AG09309 (cell line): ENCODE data around the gene CDC23.
"Not testable (repeated sequence)": the region's sequence is repeated elsewhere in the genome, so short reads cannot be mapped to it uniquely, and the experiment has no call there.

Experiments
- DNase-seq: peaks from one replicate; pipeline ENCODE4 v3.0.0-alpha.2; 2010; ENCODE audit warnings: low read depth
- H3K4me3 ChIP-seq: 2 replicates; pipeline ENCODE4 v1.5.1; 2011; ENCODE audit warnings: mild to moderate bottlenecking, low read depth, low read length, moderate library complexity; ENCODE audit not compliant: control insufficient read depth
- TF ChIP-seq, protein P1 (sequence below): IDR thresholded peaks from 2 replicates; pipeline ENCODE4 v1.5.1; 2011; ENCODE audit warnings: mild to moderate bottlenecking, low read depth, low read length, inconsistent platforms; ENCODE audit not compliant: insufficient read depth, control insufficient read depth; ENCODE audit errors: missing control alignments

The CDC23 gene

DNA sequence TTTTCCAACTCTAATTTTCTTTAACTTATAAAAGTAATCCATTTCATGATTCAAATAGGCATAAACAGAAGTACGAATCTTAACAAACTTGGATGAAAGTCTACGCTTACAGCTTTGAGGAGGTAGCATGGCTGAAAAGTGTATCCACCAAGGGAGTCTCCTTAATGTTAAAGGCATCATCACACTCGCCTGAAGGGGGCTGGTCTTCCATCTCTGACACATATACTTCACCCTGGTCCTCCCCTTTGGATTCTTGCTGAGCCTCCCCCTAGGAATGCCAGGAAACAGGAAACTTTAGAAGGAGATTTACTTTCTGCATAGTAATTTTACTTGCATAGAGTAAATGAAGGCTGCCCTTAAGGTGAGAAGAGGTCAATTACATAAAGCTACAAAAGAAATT is 63.6 kb downstream of the CDC23 start:
- TF ChIP-seq, protein P1, sequence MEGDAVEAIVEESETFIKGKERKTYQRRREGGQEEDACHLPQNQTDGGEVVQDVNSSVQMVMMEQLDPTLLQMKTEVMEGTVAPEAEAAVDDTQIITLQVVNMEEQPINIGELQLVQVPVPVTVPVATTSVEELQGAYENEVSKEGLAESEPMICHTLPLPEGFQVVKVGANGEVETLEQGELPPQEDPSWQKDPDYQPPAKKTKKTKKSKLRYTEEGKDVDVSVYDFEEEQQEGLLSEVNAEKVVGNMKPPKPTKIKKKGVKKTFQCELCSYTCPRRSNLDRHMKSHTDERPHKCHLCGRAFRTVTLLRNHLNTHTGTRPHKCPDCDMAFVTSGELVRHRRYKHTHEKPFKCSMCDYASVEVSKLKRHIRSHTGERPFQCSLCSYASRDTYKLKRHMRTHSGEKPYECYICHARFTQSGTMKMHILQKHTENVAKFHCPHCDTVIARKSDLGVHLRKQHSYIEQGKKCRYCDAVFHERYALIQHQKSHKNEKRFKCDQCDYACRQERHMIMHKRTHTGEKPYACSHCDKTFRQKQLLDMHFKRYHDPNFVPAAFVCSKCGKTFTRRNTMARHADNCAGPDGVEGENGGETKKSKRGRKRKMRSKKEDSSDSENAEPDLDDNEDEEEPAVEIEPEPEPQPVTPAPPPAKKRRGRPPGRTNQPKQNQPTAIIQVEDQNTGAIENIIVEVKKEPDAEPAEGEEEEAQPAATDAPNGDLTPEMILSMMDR: no peak
- H3K4me3 ChIP-seq: no peak overlapping the region
- DNase-seq: no peak

DNA sequence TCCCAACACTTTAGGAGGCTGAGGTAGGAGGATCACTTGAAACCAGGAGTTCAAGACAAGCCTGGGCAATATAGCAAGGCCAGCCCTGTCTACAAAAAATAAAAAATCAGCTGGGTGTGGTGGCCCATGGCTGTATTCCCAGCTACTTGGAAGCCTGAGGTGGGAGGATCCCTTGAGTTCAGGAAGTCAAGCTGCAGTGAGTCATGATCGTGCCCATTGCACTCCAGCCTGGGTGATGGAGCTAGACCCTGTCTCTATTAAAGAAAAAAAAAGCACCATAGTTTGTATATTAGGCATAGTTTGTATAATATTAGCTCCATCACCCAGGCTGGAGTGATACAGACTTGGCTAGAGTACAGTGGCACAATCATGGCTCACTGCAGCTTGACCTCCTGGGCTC is 64.3 kb downstream of the CDC23 start:
- H3K4me3 ChIP-seq: no peak overlapping the region
- TF ChIP-seq, protein P1: no peak
- peak; percentile 13 for DNase-seq

DNA sequence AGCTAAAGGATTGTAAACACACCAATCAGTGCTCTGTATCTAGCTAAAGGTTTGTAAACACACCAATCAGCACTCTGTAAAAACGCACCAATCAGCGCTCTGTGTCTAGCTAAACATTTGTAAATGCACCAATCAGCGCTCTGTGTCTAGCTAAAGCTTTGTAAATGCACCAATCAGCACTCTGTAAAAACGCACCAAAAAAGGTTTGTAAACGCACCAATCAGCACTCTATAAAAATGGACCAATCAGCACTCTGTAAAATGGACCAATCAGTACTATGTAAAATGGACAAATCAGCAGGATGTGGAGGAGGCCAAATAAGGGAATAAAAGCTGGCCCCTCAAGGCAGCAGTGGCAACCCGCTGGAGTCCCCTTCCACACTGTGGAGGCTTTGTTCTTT is 69.5 kb downstream of the CDC23 start:
- not testable (repeated sequence) for DNase-seq, H3K4me3 ChIP-seq

DNA sequence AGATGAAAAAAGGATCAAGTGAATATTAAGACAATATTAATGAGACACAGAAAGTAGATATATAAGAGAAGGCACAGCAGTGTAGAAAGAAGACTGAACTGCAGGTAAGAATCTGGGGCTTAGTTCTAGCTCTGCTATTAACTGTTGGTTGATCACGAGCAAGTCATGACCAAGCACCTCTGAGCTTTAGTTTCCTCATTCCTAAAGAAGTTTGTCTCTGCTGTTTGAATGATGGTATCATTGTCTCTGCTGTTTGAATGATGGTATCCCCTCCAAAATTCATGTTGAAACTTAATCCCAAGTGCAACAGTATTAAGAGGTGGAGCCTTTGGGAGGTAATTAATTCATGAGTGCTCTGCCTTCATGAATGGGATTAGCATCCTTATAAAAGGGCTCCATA is 71.4 kb downstream of the CDC23 start:
- H3K4me3 ChIP-seq: no peak overlapping the region
- TF ChIP-seq, protein P1: no peak
- DNase-seq: no peak

DNA sequence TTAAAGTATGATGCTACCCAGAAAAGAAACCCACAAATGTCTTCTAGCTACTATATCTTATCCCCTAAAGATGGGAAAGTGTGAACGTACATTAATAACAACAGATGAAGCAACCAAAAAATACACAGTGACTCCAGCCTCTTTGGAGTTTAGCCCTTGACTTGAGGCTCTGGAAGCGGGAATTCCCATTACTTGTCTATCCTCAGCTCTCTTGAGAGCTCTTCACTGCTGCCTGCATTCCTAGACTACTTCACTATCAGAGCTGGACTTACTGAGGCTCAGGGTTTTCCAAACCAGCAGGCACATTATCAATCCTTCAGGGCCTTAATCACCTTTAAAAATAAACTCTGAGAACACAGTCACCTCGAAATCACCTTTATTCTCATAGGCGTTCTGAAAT is 72.9 kb downstream of the CDC23 start:
- no peak overlapping the region for H3K4me3 ChIP-seq
- no peak for DNase-seq
- TF ChIP-seq, protein P1: no peak

DNA sequence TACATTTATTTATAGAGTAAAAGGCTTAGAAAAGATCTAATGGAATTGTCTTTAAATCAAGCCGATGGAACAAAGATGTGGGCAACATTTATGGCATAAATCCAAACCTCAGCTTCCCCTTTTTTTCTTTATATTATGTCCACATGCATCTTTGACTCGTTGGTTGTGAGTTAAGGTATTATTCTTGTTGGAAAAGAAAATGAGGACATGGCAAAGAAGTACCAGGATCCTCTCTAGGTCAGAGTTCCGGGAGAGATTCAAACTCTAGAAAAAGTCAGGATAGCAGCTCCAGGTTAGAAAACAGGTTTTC is 73.4 kb downstream of the CDC23 start:
- DNase-seq: no peak

DNA sequence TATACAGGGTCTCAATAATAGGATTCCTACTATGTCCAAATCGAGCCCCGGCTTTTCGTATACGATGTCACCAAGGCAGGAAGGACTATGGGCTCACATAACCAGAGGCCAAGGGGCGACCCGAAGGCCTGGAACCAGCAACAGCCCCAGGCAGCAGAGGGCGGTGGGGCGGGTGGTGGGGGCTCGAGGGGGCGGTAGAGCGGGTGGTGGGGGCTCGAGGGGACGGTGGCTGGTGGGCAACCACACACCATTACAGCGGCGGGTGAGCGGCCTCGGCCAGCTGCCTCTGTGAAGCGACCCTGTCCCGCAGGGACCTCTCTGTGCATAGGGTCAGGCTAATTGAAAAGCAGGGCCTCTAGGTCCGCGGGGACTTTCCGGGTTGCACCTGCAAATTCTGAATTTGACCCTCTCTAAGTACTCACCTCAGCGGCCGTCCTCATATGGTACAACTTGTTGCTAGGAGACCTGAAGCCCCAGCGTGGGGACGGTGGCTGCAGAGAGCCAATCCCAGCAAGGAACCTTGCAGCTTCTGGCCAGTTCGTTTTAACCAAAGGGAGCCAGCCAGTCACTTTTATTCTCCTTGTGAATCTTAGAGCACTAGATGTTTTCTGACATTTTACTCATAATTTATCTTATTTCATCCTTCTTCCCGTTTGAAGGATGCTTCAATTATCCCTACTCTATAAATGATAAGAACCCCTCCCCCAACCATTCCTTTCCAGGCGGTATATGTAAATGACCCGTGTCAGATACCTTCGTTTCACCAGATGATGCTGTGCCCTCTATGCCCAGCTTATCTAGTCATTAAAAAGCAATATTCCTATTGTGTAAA is 74.0 kb downstream of the CDC23 start, which contains the start of gene NME5:
NME5 (minus strand) TSS at position 480 of the 832 bp plus-strand sequence. CDS start 648 bp downstream, outside the sequence.
- TF ChIP-seq, protein P1: no peak
- H3K4me3 ChIP-seq: peak within 1 kb of the TSS; percentile 33
- no peak for DNase-seq

More for the DNA sequence above, 73.4 kb downstream of the CDC23 start:
- H3K4me3 ChIP-seq: no peak overlapping the region
- TF ChIP-seq, protein P1: no peak
